Measurements from ENCODE around the gene SLC16A5. TPM values are rescaled to one million over a fixed set of nuclear protein-coding genes. Genes with fewer than 3 reads are reported as not detected.
"Not testable (repeated sequence)": the region's sequence is repeated elsewhere in the genome, so short reads cannot be mapped to it uniquely, and the experiment has no call there.

The SLC16A5 gene
- total and polyA plus RNA-seq, 12 donors: 0.77 to 3.9 (median 1.7) TPM

DNA sequence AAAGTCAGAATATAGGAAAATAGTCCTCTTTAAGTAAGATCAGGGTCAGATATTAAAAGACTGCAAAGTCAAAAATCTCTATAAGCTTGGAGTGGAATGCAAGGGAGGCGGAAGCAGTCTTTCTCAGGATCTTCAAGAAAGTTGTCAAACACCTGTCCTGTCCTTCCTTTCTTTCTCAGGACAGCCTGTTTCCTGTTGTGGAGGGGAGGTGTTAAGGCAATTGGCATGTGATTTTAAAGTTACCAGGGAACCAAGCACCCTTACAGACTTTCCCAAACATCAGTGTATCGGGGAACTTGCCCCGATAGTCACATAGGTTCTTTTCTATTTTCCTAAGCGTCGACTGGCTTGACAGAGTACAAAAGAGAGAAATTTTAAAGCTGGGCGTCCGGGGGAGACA, 43.0 kb upstream of the SLC16A5 start:
- WGBS, 4 donors: 60 to 88% (median 81%) methylated on average over 7 of the region's 7 CpGs
- intact Hi-C loops (cut with DNase I): no loop called here

DNA sequence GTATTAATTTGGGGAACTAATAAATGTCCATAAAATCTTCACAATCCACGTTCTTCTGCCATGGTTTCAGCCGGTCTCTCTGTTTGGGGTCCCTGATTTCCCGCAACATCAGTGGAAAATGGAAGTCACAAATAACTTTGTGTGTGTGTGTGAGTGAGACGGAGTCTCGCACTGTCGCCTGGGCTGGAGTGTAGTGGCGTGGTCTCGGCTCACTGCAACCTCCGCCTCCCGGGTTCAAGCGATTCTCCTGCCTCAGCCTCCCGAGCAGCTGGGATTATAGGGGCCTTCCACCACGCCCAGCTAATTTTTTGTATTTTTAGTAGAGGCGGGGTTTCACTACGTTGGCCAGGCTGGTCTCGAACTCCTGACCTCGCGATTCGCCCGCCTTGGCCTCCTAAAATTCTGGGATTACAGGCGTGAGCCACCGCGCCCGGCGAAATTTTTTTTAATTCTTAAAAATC, 41.8 kb upstream of the SLC16A5 start:
- intact Hi-C loops (cut with DNase I); H3K27me3 ChIP-seq; H3K9me3 ChIP-seq (replicated peaks in 1 of 3): not testable (repeated sequence)
- peaks cover 0 to 24% of the 10 kb centered on the region in 2 donors for H3K36me3 ChIP-seq (replicated peaks in 1 of 2)
- peak in 2 of 7 donors; percentile 18 to 75 for DNase-seq
- WGBS, 4 donors: 17 to 25% (median 20%) methylated on average over 24 to 25 of the region's 25 CpGs
- H3K27ac ChIP-seq: peak overlapping the region; percentile 66 to 98 (median 95)
- H3K4me1 ChIP-seq (replicated peaks in 1 of 2): peaks cover 14 to 24% of the 10 kb centered on the region in 2 donors
- H3K4me3 ChIP-seq: peak overlapping the region in 2 of 4 donors; percentile 78 to 87

More for the DNA sequence above, 43.0 kb upstream of the SLC16A5 start:
- H3K9me3 ChIP-seq (replicated peaks in 1 of 3): no peaks in the 10 kb centered on the region
- H3K36me3 ChIP-seq (replicated peaks in 1 of 2): peaks cover 0 to 24% of the 10 kb centered on the region in 2 donors
- TF ChIP-seq, protein P1, sequence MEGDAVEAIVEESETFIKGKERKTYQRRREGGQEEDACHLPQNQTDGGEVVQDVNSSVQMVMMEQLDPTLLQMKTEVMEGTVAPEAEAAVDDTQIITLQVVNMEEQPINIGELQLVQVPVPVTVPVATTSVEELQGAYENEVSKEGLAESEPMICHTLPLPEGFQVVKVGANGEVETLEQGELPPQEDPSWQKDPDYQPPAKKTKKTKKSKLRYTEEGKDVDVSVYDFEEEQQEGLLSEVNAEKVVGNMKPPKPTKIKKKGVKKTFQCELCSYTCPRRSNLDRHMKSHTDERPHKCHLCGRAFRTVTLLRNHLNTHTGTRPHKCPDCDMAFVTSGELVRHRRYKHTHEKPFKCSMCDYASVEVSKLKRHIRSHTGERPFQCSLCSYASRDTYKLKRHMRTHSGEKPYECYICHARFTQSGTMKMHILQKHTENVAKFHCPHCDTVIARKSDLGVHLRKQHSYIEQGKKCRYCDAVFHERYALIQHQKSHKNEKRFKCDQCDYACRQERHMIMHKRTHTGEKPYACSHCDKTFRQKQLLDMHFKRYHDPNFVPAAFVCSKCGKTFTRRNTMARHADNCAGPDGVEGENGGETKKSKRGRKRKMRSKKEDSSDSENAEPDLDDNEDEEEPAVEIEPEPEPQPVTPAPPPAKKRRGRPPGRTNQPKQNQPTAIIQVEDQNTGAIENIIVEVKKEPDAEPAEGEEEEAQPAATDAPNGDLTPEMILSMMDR (IDR thresholded peaks at IDR 0.05): no peak
- no peak for TF ChIP-seq POLR2A (IDR thresholded peaks at IDR 0.05)
- no peak for DNase-seq
- no peak overlapping the region for H3K27ac ChIP-seq
- no peaks in the 10 kb centered on the region for H3K27me3 ChIP-seq
- H3K4me3 ChIP-seq: no peak overlapping the region
- peaks cover 14 to 24% of the 10 kb centered on the region in 2 donors for H3K4me1 ChIP-seq (replicated peaks in 1 of 2)

DNA sequence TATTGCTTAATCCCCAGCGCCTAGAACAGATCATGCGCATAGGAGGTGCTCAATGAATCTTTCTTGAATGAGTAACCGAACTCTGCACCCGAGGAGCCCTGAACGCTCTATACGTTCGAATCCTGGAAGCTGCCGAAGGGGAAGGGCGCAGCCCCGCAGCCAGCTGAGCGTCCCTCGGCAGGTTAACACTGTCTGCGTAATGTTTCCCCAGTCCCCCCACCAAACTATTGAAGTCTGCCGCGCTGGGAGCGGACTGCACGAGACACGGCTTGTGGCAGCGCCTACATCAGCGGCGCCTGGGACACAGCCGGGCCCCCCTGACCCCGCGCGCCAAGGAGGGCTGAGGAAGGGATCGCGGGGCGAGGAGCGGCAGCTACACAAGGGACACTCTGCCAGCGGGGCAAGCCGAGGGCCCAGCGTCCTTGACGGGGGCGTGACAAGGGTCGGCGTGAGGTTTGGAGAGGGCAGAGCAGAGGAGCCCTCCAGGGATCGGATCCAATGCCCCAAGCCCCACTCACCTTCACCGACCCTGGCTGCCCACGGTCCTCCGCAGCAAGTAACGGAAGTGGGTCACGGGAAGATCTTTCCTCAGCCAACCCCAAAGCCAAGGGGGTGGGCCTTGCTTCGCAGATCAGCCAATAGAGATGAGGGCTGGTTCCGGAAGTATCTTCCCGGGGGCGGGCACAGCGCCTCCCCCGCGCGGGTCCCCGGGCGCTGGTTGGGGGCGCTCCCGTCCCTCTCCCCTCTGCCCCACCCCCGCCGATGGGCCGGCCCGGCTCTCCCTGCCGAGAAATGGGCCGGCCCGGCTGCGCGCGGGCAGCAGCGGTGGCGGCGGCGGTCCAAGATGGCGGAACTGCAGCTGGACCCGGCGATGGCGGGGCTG, 41.1 kb upstream of the SLC16A5 start, which contains the start of the genes ATP5PD and KCTD2:
Gene ATP5PD, minus strand, starts transcription at position 563 of the 883 bp plus-strand sequence. CDS start 4,319 bp downstream, outside the sequence.
Gene KCTD2, plus strand, starts transcription at position 819 of the 883 bp plus-strand sequence. Its CDS starts 26 bp downstream, at position 845.
- H3K27me3 ChIP-seq: no peaks in the 10 kb centered on the region
- DNase-seq: peak; percentile 96 to 98 (median 97)
- 0 to 1% (median 0%) methylated on average over 2 to 72 of the region's 72 CpGs for WGBS, 4 donors
- intact Hi-C loops (cut with DNase I): no loop called here
- H3K4me1 ChIP-seq (replicated peaks in 1 of 2): peaks cover 14 to 24% of the 10 kb centered on the region in 2 donors
- H3K9me3 ChIP-seq (replicated peaks in 1 of 3): no peaks in the 10 kb centered on the region
- peaks cover 0 to 19% of the 10 kb centered on the region in 2 donors for H3K36me3 ChIP-seq (replicated peaks in 1 of 2)
- peak within 1 kb of the TSS; percentile 66 to 98 (median 95) for H3K27ac ChIP-seq
- peak within 1 kb of the TSS; percentile 59 to 97 (median 82) for H3K4me3 ChIP-seq
- peak; percentile 79 to 94 for TF ChIP-seq POLR2A (IDR thresholded peaks at IDR 0.05)
- TF ChIP-seq, protein P1 (IDR thresholded peaks at IDR 0.05): peak in 1 of 6 experiments; percentile 8

DNA sequence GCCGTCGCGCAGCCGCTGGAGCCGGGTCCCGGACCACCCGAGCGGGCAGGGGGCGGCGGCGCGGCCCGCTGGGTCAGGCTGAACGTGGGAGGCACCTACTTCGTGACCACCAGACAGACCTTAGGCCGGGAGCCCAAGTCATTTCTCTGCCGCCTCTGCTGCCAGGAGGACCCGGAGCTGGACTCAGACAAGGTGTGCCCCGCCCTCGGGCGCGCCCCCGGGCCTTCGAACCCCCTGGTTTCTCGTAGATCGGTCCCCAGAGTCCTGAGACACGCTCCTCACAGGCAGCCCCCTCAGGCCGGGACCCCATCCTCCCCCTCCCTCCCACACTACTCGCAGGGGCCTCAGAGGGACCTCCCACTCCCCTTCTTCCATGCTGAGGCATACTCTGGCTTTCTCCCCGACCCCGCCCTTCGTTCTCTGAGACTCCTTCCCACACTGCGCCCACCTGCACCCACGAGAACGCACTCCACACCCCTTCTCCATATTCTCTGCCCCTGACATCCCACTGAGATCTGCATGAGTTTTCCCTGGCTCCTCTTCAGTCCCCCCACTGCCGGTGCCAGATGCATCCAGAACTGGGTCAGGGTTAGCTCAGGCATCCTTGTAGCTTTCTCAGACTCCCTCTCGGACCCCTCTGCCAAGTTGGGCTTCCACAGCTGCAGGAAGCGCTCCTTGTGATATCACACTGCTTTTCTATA, 40.2 kb upstream of the SLC16A5 start:
- intact Hi-C loops (cut with DNase I): no loop called here
- Histone ChIP-seq H3K4me3 (peak overlapping the region in 3 of 4 donors; percentile 45 to 78 (median 60)), H3K9me3 (replicated peaks in 1 of 3) (no peaks in the 10 kb centered on the region), H3K27me3 (no peaks in the 10 kb centered on the region), H3K4me1 (replicated peaks in 1 of 2) (peaks cover 14 to 24% of the 10 kb centered on the region in 2 donors), H3K27ac (peak overlapping the region in 4 of 5 donors; percentile 31 to 98 (median 70)), H3K36me3 (replicated peaks in 1 of 2) (peaks cover 0 to 21% of the 10 kb centered on the region in 2 donors)
- WGBS, 4 donors: 1 to 2% (median 1%) methylated on average over 14 to 38 of the region's 38 CpGs
- TF ChIP-seq POLR2A (IDR thresholded peaks at IDR 0.05): no peak
- TF ChIP-seq, protein P1 (IDR thresholded peaks at IDR 0.05): no peak
- peak; percentile 36 to 73 (median 50) for DNase-seq
